A673 (cell line): ENCODE measurements around the gene DUSP1. TPM values are rescaled to one million over a fixed set of nuclear protein-coding genes. Genes with fewer than 3 reads are reported as not detected.
A peak's percentile ranks its signal among the peaks of the same experiment; 100 is the strongest.

Source experiments
- BruUV-seq: library from RNA; stranded (reverse); fragments of 400-500 nt; replicated peaks from 2 replicates; lab custom pipeline; 2021; lab: Mats Ljungman, UMichigan
- CTCF ChIA-PET: fragments of 300-600 bp; sonication (Branson Sonifier 250); formaldehyde crosslinking; loops from one replicate; lab custom pipeline; 2022; ENCODE audit warnings: antibody characterized with exemption; lab: Charles Lee
- POLR2A ChIA-PET: fragments of 300-600 bp; sonication (Branson Sonifier 250); formaldehyde crosslinking; loops from one replicate; lab custom pipeline; 2022; ENCODE audit warnings: antibody characterized with exemption; ENCODE audit not compliant: low non-redundant PET; lab: Charles Lee
- DNase-seq: peaks from one replicate; pipeline ENCODE4 v3.0.0-alpha.2; 2015; ENCODE audit warnings: low spot score
- H3K27ac ChIP-seq: fragments of 200-600 bp; sonication (generic); 2 replicates; pipeline ENCODE4 v1.5.1; 2016; ENCODE audit warnings: mixed run types, low read depth, mild to moderate bottlenecking, mixed read lengths, antibody characterized with exemption, low read length; ENCODE audit not compliant: poor library complexity, severe bottlenecking
- H3K27me3 ChIP-seq: fragments of 200-600 bp; sonication (generic); replicated peaks from 2 replicates; pipeline ENCODE4 v1.6.1; 2017; ENCODE audit warnings: mixed run types, low read depth, mild to moderate bottlenecking, mixed read lengths, antibody characterized with exemption, low read length; ENCODE audit not compliant: insufficient read depth, poor library complexity
- H3K36me3 ChIP-seq: fragments of 200-600 bp; sonication (generic); 2 replicates; pipeline ENCODE4 v1.6.1; 2016; ENCODE audit warnings: mixed run types, mild to moderate bottlenecking, mixed read lengths, antibody characterized with exemption, low read length; ENCODE audit not compliant: insufficient read depth, poor library complexity, severe bottlenecking
- H3K4me1 ChIP-seq: fragments of 200-600 bp; sonication (generic); 2 replicates; pipeline ENCODE4 v1.6.1; 2017; ENCODE audit warnings: mixed run types, mild to moderate bottlenecking, mixed read lengths, antibody characterized with exemption, low read length; ENCODE audit not compliant: insufficient read depth, poor library complexity, severe bottlenecking
- H3K4me3 ChIP-seq: fragments of 200-600 bp; sonication (generic); 2 replicates; pipeline ENCODE4 v1.5.1; 2016; ENCODE audit warnings: low read depth, mixed run types, mild to moderate bottlenecking, mixed read lengths, low read length; ENCODE audit not compliant: poor library complexity, severe bottlenecking
- H3K9me3 ChIP-seq: fragments of 200-600 bp; sonication (generic); 2 replicates; pipeline ENCODE4 v1.6.1; 2016; ENCODE audit warnings: mixed run types, low read depth, mild to moderate bottlenecking, mixed read lengths, antibody characterized with exemption, low read length; ENCODE audit not compliant: poor library complexity, severe bottlenecking
- CTCF ChIP-seq: fragments of 300-800, 200-600 bp; sonication (generic); conservative IDR thresholded peaks from 2 replicates; pipeline ENCODE4 v1.5.1; 2017; ENCODE audit warnings: low read depth, mild to moderate bottlenecking, antibody characterized with exemption, low read length, moderate library complexity, mixed read lengths
- EZH2 ChIP-seq: fragments of 200-600 bp; sonication (generic); IDR thresholded peaks from 2 replicates; pipeline ENCODE4 v1.6.1; 2017; ENCODE audit warnings: borderline replicate concordance, low read depth, mild to moderate bottlenecking, mixed read lengths, antibody characterized with exemption, low read length; ENCODE audit not compliant: poor library complexity, severe bottlenecking
- intact Hi-C: fragments of 100-400 bp; cut with micrococcal nuclease; formaldehyde crosslinking; loops from one replicate; pipeline ENCODE4 v1.10.0; 2022; ENCODE audit not compliant: unreplicated experiment
- total RNA-seq: library from RNA; stranded (reverse); gene quantifications from 2 replicates; pipeline ENCODE4 v1.2.3, GENCODE V29; 2021

Gene DUSP1
- total RNA-seq, 1 experiment from 2014 or later, result 13.1 TPM

GRCh38 chr5:172818081-172818480 lies 47.1 kb upstream of the DUSP1 start:
- ChIA-PET CTCF (no interaction called here), POLR2A (no interaction called here)
- H3K4me3 ChIP-seq, result no peak overlapping the region
- no peak for DNase-seq
- H3K27ac ChIP-seq, result no peak overlapping the region
- H3K9me3 ChIP-seq, result no peaks in the 10 kb centered on the region
- TF ChIP-seq CTCF (no peak), EZH2 (no peak)
- H3K4me1 ChIP-seq, result no peaks in the 10 kb centered on the region
- H3K36me3 ChIP-seq, result no peaks in the 10 kb centered on the region
- H3K27me3 ChIP-seq, result no peaks in the 10 kb centered on the region
- intact Hi-C loops, result no loop called here
- BruUV-seq, result no TSS peak

- no peaks in the 10 kb centered on the region for H3K27me3 ChIP-seq
- DNase-seq, result no peak
- H3K4me1 ChIP-seq, result no peaks in the 10 kb centered on the region
- H3K36me3 ChIP-seq, result no peaks in the 10 kb centered on the region
- TF ChIP-seq EZH2 (no peak), CTCF (no peak)
- no peak overlapping the region for H3K27ac ChIP-seq
- no peaks in the 10 kb centered on the region for H3K9me3 ChIP-seq
- no TSS peak for BruUV-seq
- CTCF ChIA-PET, result no interaction called here
- POLR2A ChIA-PET, result no interaction called here
- H3K4me3 ChIP-seq, result no peak overlapping the region
- intact Hi-C loops, result no loop called here
These were observed 46.7 kb upstream of the DUSP1 start for GRCh38 chr5:172817664-172818063.

GRCh38 chr5:172816925-172817562 lies 46.0 kb upstream of the DUSP1 start:
- DNase-seq, result peak; percentile 44

More at GRCh38 chr5:172816925-172817562, 46.0 kb upstream of the DUSP1 start:
- ChIA-PET POLR2A (no interaction called here), CTCF (no interaction called here)
- no peak for TF ChIP-seq CTCF
- TF ChIP-seq EZH2, result no peak
- Histone ChIP-seq H3K4me3 (no peak overlapping the region), H3K9me3 (no peaks in the 10 kb centered on the region), H3K27me3 (no peaks in the 10 kb centered on the region), H3K27ac (no peak overlapping the region), H3K36me3 (no peaks in the 10 kb centered on the region), H3K4me1 (no peaks in the 10 kb centered on the region)
- no TSS peak for BruUV-seq
- intact Hi-C loops, result no loop called here
